GM12878 (cell line): ENCODE data around the gene LFNG. TPM values are rescaled to one million over a fixed set of nuclear protein-coding genes. Genes with fewer than 3 reads are reported as not detected.

Experiments used
- ATAC-seq: fragments of 200-7000 bp; cut with Tn5 transposase; 3 replicates; pipeline ENCODE4 v1.9.1; 2020; ENCODE audit warnings: mild to moderate bottlenecking, moderate library complexity
- BruUV-seq: library from RNA; stranded (reverse); fragments of 400-500 nt; replicated peaks from 2 replicates; lab custom pipeline; 2021; lab: Mats Ljungman, UMichigan
- CTCF ChIA-PET: fragments of 300-600 bp; sonication (Branson Sonifier 250); formaldehyde crosslinking; extraction: SDS; loops from one replicate; lab custom pipeline; 2021; ENCODE audit warnings: inconsistent platforms; lab: Yijun Ruan, JAX
- POLR2A ChIA-PET: fragments of 350-600 bp; formaldehyde crosslinking; extraction: SDS; loops from one replicate; lab custom pipeline; 2021; ENCODE audit warnings: inconsistent platforms; lab: Charles Lee
- RAD21 ChIA-PET: fragments of 300-600 bp; sonication (Branson Sonifier 250); formaldehyde crosslinking; loops from one replicate; lab custom pipeline; 2023; ENCODE audit warnings: antibody characterized with exemption; ENCODE audit not compliant: unreplicated experiment; lab: Charles Lee
- SMC1A ChIA-PET: fragments of 300-600 bp; sonication (Branson Sonifier 250); formaldehyde crosslinking; loops from one replicate; lab custom pipeline; 2023; ENCODE audit not compliant: unreplicated experiment, uncharacterized antibody; lab: Charles Lee
- DNase-seq: peaks from one replicate; pipeline ENCODE4 v3.0.0-alpha.2; 2011; ENCODE audit warnings: low read depth, low spot score
- FAIRE-seq: peaks from 3 replicates; lab custom pipeline; 2011; peaks lifted over from hg19 to GRCh38; lab: Jason Lieb, UNC
- H2AFZ ChIP-seq: 2 replicates; pipeline ENCODE4 v1.6.0; 2011; ENCODE audit warnings: low read depth, low read length, control low read depth; ENCODE audit not compliant: control insufficient read depth
- H3K27ac ChIP-seq: 2 replicates; pipeline ENCODE4 v1.5.1; 2011; ENCODE audit warnings: control low read depth; ENCODE audit not compliant: control insufficient read depth, insufficient read depth
- H3K27me3 ChIP-seq, 2 experiments: replicated peaks in 1 of 2; 2 replicates each; pipeline versions ENCODE4 v1.6.0 to v1.6.1; 2011; ENCODE audit warnings: low read length in 1 of 2; ENCODE audit not compliant: control insufficient read depth in 2 of 2, insufficient read depth in 2 of 2
- H3K36me3 ChIP-seq, 2 experiments: 2 replicates each; pipeline ENCODE4 v1.5.1; 2011; ENCODE audit warnings: low read length in 1 of 2; ENCODE audit not compliant: control insufficient read depth in 2 of 2, insufficient read depth in 2 of 2
- H3K4me1 ChIP-seq: 2 replicates; pipeline ENCODE4 v1.6.1; 2011; ENCODE audit warnings: mild to moderate bottlenecking, low read length, moderate library complexity, mixed read lengths; ENCODE audit not compliant: control insufficient read depth, insufficient read depth
- H3K4me2 ChIP-seq: 2 replicates; pipeline ENCODE4 v1.6.0; 2011; ENCODE audit warnings: control low read depth; ENCODE audit not compliant: control insufficient read depth, insufficient read depth
- H3K4me3 ChIP-seq: fragments of 200-600 bp; sonication (generic); 2 replicates; pipeline ENCODE4 v1.5.1; 2016
- H3K79me2 ChIP-seq: 2 replicates; pipeline ENCODE4 v1.6.0; 2011; ENCODE audit warnings: low read length; ENCODE audit not compliant: control insufficient read depth, insufficient read depth
- H3K9ac ChIP-seq: 2 replicates; pipeline ENCODE4 v1.8.0; 2011; ENCODE audit warnings: low read length, control low read depth, mixed read lengths; ENCODE audit not compliant: control insufficient read depth, insufficient read depth
- H3K9me3 ChIP-seq: replicated peaks from 3 replicates; pipeline ENCODE4 v1.5.1; 2011; ENCODE audit warnings: mild to moderate bottlenecking, low read length; ENCODE audit not compliant: control insufficient read depth, insufficient read depth
- H4K20me1 ChIP-seq: 2 replicates; pipeline ENCODE4 v1.6.0; 2011; ENCODE audit not compliant: control insufficient read depth, insufficient read depth
- CREM ChIP-seq: IDR thresholded peaks from 2 replicates; pipeline ENCODE4 v1.6.1; 2014; ENCODE audit warnings: antibody characterized with exemption, low read depth
- EGR1 ChIP-seq, 2 experiments: IDR thresholded peaks; 1 replicate in 1 of 2; 2 replicates in 1 of 2; pipeline ENCODE4 v1.6.1; 2011 to 2012; ENCODE audit warnings: low read depth in 2 of 2, low read length in 2 of 2, borderline replicate concordance in 1 of 2, mild to moderate bottlenecking in 1 of 2, moderate library complexity in 1 of 2
- EP300 ChIP-seq, 2 experiments: fragments of 150-350 bp in 1 of 2; IDR thresholded peaks; 2 replicates each; pipeline ENCODE4 v1.6.1; 2011 to 2012; ENCODE audit warnings: low read depth in 2 of 2, low read length in 2 of 2, borderline replicate concordance in 1 of 2, improper control_type of control experiment in 1 of 2, inconsistent platforms in 1 of 2; ENCODE audit not compliant: control insufficient read depth in 1 of 2
- MEF2B ChIP-seq: fragments of 450-650 bp; IDR thresholded peaks from 2 replicates; pipeline ENCODE4 v1.6.1; 2018; ENCODE audit warnings: mild to moderate bottlenecking, moderate library complexity; ENCODE audit not compliant: partially characterized antibody, poor library complexity, severe bottlenecking
- NFIC ChIP-seq: IDR thresholded peaks from 2 replicates; pipeline ENCODE4 v1.6.1; 2012; ENCODE audit warnings: low read depth, mild to moderate bottlenecking, inconsistent platforms, low read length, moderate library complexity
- NRF1 ChIP-seq: conservative IDR thresholded peaks from 2 replicates; pipeline ENCODE4 v1.6.1; 2011; ENCODE audit warnings: mild to moderate bottlenecking, low read depth, low read length, improper control_type of control experiment
- POLR2AphosphoS5 ChIP-seq: IDR thresholded peaks from 2 replicates; pipeline ENCODE4 v1.6.1; 2011; ENCODE audit warnings: mild to moderate bottlenecking, low read length, inconsistent platforms
- RELA ChIP-seq: fragments of 450-650 bp; IDR thresholded peaks from 2 replicates; pipeline ENCODE4 v1.8.0; 2014; ENCODE audit warnings: borderline replicate concordance; ENCODE audit not compliant: partially characterized antibody
- RUNX3 ChIP-seq: IDR thresholded peaks from 2 replicates; pipeline ENCODE4 v1.6.1; 2012; ENCODE audit warnings: low read length, inconsistent platforms
- SIX5 ChIP-seq: IDR thresholded peaks from 2 replicates; pipeline ENCODE4 v1.6.1; 2011; ENCODE audit warnings: mild to moderate bottlenecking, low read depth, low read length, moderate library complexity; ENCODE audit not compliant: severe bottlenecking
- SMAD1 ChIP-seq: fragments of 450-650 bp; IDR thresholded peaks from 2 replicates; pipeline ENCODE4 v1.6.1; 2018; ENCODE audit warnings: mild to moderate bottlenecking, low read depth; ENCODE audit not compliant: partially characterized antibody
- STAT1 ChIP-seq: fragments of 450-650 bp; conservative IDR thresholded peaks from 2 replicates; pipeline ENCODE4 v1.6.1; 2014; ENCODE audit warnings: antibody characterized with exemption, mild to moderate bottlenecking
- WGBS: methylation state at CpG from one replicate; pipeline ENCODE4 v1.1.6; 2016; ENCODE audit warnings: low lambda C conversion rate; ENCODE audit not compliant: insufficient replicate concordance, insufficient coverage; ENCODE audit errors: missing lambda C conversion rate; 5-methylcytosine and 5-hydroxymethylcytosine counted together
- in situ Hi-C: fragments of 300-500 bp; cut with MboI; formaldehyde crosslinking; loops from 9 replicates; pipeline ENCODE4 v1.14.3; 2018; ENCODE audit warnings: mixed read lengths
- intact Hi-C: fragments of 100-400 bp; cut with micrococcal nuclease; formaldehyde crosslinking; loops from one replicate; pipeline ENCODE4 v1.14.2; 2022; ENCODE audit not compliant: unreplicated experiment
- polyA plus RNA-seq, 11 experiments: library from polyadenylated mRNA; depleted of rRNA in 4 of 11; unstranded in 6 of 11; stranded (reverse) in 5 of 11; fragments of >200 nt; fragmentation: Nextera tagmentation in 4 of 11; fragmentation: Illumina TruSeq in 1 of 11; extraction: Ambion mirVana in 4 of 11; extraction: Trizol in 1 of 11; gene quantifications; 1 replicate in 1 of 11; 2 replicates in 10 of 11; pipeline versions ENCODE4 v1.2.1 to v1.2.3, GENCODE V29; 2011 to 2016; ENCODE audit warnings: inconsistent platforms in 2 of 11, missing spikeins in 2 of 11, low read depth in 1 of 11
- total RNA-seq, 4 experiments: library from RNA; depleted of rRNA in 3 of 4; stranded (reverse); fragments of >200 nt in 3 of 4; fragmentation: Illumina TruSeq in 1 of 4; extraction: Trizol in 1 of 4; gene quantifications; 2 replicates each; pipeline versions ENCODE4 v1.2.1 to v1.2.3, GENCODE V29; 2013 to 2021
- TF ChIP-seq, protein P1 (sequence below): fragments of 150-350 bp; IDR thresholded peaks from 2 replicates; pipeline ENCODE4 v1.6.1; 2014; ENCODE audit warnings: mild to moderate bottlenecking, low read depth, low read length
- TF ChIP-seq, protein P2 (sequence below): fragments of 450-650 bp; IDR thresholded peaks from 2 replicates; pipeline ENCODE4 v1.6.1; 2016; ENCODE audit warnings: mild to moderate bottlenecking
- TF ChIP-seq, protein P3 (sequence below): IDR thresholded peaks from 2 replicates; pipeline ENCODE4 v1.6.1; 2012; ENCODE audit warnings: improper control_type of control experiment, low read depth, low read length; ENCODE audit not compliant: insufficient replicate concordance

Gene LFNG
- total and polyA plus RNA-seq, 10 of the 15 experiments (the other 5 are each of a cell fraction or from before 2014, with no cell fraction given) = 0.09 to 0.68 (median 0.33) TPM; not detected in 2

DNA sequence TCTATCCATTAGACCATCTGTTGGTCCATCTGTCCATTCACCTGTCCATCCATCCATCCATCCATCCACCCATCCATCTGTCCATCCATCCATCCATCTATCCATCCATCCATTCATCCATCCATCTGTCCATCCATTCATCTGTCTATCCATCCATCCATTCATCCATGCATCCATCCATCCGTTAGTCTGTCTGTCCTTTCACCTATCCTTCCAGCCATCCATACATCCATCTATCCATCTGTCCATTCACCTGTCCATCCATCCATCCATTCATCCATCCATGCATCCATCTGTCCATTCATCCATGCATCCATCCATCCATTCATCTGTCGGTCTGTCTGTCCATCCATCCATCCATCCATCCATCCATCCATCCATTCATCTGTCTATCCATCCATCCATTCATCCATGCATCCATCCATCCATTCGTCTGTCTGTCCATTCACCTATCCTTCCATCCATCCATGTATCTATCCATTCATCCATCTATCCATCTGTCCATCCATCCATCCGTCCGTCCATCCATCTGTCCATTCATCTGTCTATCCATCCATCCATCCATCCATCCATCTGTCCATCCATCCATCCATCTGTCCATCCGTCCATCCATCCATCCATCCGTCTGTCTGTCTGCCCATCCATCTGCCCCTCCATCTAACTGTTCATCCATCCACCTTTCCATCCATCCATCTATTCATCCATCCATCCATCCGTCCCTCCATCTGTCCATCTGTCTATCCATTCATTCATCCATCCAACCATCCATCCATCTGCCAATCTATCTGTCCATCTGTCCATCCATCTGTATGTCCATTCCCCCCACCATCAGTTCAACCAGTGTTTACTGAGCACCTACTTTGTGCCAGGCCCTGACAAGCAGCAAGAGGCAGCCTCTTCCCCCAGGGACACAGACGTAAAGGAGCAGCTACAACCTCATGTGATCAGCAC, 4.8 kb upstream of the LFNG start:
- ATAC-seq = no peak
- WGBS = 42% methylated on average over 9 of the region's 9 CpGs
- ChIA-PET CTCF (no interaction called here), SMC1A (no interaction called here), RAD21 (no interaction called here), POLR2A (no interaction called here)
- no peaks in the 10 kb centered on the region for H3K9me3 ChIP-seq
- no peaks in the 10 kb centered on the region for H3K27me3 ChIP-seq
- H3K4me2 ChIP-seq = no peak overlapping the region
- H3K4me1 ChIP-seq = peaks cover 26% of the 10 kb centered on the region
- H3K4me3 ChIP-seq = no peak overlapping the region
- intact Hi-C loops = no loop called here
- no peak overlapping the region for H3K9ac ChIP-seq
- DNase-seq = no peak
- no peaks in the 10 kb centered on the region for H3K79me2 ChIP-seq
- no peak overlapping the region for H2AFZ ChIP-seq
- FAIRE-seq = no peak
- BruUV-seq = no TSS peak
- no peaks in the 10 kb centered on the region for H3K36me3 ChIP-seq
- in situ Hi-C loops = no loop called here
- H4K20me1 ChIP-seq = no peaks in the 10 kb centered on the region
- no peak overlapping the region for H3K27ac ChIP-seq
- TF ChIP-seq POLR2AphosphoS5 (no peak), NFIC (no peak), MEF2B (no peak), SMAD1 (no peak), RELA (no peak), EP300 (IDR thresholded peaks at IDR 0.05; ENCODE audit: borderline replicate concordance in 1 of 2, control insufficient read depth in 1 of 2, low read depth in 2 of 2, low read length in 2 of 2) (no peak), SIX5 (no peak), CREM (no peak), STAT1 (no peak), RUNX3 (no peak), NRF1 (no peak), EGR1 (IDR thresholded peaks at IDR 0.05; ENCODE audit: borderline replicate concordance in 1 of 2, low read depth in 2 of 2, low read length in 2 of 2) (no peak)
- TF ChIP-seq, protein P1, sequence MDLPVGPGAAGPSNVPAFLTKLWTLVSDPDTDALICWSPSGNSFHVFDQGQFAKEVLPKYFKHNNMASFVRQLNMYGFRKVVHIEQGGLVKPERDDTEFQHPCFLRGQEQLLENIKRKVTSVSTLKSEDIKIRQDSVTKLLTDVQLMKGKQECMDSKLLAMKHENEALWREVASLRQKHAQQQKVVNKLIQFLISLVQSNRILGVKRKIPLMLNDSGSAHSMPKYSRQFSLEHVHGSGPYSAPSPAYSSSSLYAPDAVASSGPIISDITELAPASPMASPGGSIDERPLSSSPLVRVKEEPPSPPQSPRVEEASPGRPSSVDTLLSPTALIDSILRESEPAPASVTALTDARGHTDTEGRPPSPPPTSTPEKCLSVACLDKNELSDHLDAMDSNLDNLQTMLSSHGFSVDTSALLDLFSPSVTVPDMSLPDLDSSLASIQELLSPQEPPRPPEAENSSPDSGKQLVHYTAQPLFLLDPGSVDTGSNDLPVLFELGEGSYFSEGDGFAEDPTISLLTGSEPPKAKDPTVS = no peak
- TF ChIP-seq, protein P2, sequence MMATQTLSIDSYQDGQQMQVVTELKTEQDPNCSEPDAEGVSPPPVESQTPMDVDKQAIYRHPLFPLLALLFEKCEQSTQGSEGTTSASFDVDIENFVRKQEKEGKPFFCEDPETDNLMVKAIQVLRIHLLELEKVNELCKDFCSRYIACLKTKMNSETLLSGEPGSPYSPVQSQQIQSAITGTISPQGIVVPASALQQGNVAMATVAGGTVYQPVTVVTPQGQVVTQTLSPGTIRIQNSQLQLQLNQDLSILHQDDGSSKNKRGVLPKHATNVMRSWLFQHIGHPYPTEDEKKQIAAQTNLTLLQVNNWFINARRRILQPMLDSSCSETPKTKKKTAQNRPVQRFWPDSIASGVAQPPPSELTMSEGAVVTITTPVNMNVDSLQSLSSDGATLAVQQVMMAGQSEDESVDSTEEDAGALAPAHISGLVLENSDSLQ = no peak
- TF ChIP-seq, protein P3, sequence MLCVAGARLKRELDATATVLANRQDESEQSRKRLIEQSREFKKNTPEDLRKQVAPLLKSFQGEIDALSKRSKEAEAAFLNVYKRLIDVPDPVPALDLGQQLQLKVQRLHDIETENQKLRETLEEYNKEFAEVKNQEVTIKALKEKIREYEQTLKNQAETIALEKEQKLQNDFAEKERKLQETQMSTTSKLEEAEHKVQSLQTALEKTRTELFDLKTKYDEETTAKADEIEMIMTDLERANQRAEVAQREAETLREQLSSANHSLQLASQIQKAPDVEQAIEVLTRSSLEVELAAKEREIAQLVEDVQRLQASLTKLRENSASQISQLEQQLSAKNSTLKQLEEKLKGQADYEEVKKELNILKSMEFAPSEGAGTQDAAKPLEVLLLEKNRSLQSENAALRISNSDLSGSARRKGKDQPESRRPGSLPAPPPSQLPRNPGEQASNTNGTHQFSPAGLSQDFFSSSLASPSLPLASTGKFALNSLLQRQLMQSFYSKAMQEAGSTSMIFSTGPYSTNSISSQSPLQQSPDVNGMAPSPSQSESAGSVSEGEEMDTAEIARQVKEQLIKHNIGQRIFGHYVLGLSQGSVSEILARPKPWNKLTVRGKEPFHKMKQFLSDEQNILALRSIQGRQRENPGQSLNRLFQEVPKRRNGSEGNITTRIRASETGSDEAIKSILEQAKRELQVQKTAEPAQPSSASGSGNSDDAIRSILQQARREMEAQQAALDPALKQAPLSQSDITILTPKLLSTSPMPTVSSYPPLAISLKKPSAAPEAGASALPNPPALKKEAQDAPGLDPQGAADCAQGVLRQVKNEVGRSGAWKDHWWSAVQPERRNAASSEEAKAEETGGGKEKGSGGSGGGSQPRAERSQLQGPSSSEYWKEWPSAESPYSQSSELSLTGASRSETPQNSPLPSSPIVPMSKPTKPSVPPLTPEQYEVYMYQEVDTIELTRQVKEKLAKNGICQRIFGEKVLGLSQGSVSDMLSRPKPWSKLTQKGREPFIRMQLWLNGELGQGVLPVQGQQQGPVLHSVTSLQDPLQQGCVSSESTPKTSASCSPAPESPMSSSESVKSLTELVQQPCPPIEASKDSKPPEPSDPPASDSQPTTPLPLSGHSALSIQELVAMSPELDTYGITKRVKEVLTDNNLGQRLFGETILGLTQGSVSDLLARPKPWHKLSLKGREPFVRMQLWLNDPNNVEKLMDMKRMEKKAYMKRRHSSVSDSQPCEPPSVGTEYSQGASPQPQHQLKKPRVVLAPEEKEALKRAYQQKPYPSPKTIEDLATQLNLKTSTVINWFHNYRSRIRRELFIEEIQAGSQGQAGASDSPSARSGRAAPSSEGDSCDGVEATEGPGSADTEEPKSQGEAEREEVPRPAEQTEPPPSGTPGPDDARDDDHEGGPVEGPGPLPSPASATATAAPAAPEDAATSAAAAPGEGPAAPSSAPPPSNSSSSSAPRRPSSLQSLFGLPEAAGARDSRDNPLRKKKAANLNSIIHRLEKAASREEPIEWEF = no peak
